Measurements from ENCODE around the gene PABPN1L.

DNA sequence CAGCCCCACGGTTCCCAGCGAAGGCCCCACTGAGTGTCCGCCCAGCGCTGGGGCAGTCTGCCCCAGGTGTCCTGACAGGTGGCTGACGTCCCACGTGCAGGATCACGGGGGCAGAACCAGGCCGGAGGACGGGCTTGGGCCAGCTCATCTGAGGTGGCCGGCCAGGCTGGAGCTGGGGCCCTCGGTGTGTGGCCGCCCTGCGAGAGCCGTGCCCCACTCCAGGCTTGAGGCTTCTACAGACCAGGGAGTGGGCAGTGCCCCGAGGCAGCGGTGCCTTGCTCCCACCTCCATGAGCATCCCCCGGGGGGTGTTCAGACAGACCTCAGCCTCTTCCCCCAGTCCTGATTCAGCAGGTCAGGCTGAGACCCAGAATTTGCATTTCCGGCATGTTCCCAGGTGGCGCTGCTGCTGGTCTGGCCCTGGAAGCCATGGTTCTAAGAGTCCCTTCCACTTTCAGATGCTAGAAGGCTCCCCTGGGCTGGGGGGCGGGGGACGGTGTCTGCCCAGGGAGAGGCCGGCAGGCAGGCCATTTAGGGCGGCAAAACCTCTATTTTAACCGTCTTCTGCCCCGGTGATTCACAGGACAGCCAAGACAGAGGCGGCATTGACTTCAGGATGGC lies 35.4 kb upstream of the PABPN1L start:
- TF ChIP-seq, protein P1, sequence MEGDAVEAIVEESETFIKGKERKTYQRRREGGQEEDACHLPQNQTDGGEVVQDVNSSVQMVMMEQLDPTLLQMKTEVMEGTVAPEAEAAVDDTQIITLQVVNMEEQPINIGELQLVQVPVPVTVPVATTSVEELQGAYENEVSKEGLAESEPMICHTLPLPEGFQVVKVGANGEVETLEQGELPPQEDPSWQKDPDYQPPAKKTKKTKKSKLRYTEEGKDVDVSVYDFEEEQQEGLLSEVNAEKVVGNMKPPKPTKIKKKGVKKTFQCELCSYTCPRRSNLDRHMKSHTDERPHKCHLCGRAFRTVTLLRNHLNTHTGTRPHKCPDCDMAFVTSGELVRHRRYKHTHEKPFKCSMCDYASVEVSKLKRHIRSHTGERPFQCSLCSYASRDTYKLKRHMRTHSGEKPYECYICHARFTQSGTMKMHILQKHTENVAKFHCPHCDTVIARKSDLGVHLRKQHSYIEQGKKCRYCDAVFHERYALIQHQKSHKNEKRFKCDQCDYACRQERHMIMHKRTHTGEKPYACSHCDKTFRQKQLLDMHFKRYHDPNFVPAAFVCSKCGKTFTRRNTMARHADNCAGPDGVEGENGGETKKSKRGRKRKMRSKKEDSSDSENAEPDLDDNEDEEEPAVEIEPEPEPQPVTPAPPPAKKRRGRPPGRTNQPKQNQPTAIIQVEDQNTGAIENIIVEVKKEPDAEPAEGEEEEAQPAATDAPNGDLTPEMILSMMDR (IDR thresholded peaks at IDR 0.05; ENCODE audit: insufficient read depth, low read depth, low read length): no peak
- no peak for TF ChIP-seq EZH2 (IDR thresholded peaks at IDR 0.05; ENCODE audit: insufficient read depth, low read length)

All from astrocyte (in vitro differentiated cells and primary cell).